Superior temporal gyrus (tissue), 1 donor: Measurements from ENCODE around the gene TNKS1BP1.

Experiments
- DNase-seq: peaks from one replicate; pipeline ENCODE4 v3.0.0-alpha.2; 2016; ENCODE audit errors: extremely low spot score

TNKS1BP1 gene

DNA sequence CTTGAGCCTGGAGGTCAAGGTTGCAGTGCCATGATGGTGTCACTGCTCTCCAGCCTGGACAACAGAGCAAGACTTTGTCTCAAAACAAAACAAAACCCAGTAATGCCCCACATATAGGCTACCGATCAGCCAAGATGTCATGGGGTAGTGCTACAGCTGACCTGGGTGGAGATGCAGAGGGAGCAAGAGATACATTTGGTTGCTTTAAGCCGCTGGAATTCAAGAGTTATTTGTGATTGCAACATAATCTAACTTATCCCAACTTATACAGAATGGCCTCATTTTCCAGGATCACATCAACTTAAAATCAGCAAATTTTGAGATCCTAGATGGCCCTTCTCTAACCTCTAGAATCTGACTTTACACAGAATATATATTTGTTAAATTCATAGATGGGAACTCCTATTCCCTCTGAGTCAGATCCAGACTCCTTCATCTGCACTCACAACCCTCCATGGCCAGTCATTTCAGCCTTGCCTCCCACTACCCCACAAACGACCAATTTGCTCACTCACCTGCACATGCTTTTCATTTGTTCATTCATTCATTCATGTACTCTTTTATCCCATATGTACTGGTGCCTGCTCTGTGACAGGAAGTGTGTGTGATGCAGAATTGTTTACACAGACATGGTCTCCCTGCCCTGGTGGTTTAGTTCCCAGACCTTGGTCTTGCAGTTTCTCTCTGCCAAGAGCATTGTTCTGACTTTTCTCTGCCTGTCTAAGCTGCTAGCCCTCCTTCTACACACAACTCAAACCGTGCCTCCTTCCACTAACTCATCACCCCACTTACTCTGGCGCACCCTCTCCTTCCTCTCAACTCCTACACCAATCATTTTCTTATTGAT is 63.6 kb downstream of the TNKS1BP1 start:
- no peak for DNase-seq

DNA sequence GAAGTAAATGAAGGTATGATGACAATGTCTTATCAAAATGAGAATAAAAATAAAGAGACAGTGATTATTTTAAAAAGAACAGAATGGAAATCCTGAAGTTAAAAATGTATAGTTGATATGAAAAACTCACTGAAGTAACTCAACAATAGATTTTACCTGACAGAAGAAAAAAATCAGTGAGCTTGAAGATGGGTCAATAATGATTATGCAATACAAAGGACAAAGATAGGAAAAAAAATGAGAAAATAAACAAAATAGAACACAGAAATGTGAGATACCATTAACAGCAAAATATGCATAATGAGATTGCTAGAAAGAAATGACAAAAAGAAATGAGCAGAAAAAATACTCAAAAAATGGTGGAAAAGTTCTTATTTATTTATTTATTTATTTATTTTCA is 68.6 kb downstream of the TNKS1BP1 start:
- DNase-seq: no peak

DNA sequence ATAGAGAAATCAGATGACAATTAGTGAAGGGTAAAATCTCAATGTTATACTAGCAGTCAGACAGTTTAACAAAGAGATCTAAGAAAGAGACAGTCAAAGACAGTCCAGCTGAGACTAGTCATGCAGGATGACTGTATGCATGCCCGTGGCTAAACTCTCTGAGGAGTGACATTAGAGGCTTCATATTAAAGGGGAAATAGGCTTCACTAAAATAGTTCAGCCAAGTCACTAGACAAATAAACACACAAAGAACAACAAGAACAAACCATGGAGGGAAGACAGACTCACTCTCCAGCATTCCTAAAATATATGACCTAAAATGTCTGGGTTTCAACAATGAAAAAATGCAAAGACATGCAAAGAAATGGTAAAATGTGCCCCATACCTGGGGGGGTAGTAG is 69.1 kb downstream of the TNKS1BP1 start:
- no peak for DNase-seq

DNA sequence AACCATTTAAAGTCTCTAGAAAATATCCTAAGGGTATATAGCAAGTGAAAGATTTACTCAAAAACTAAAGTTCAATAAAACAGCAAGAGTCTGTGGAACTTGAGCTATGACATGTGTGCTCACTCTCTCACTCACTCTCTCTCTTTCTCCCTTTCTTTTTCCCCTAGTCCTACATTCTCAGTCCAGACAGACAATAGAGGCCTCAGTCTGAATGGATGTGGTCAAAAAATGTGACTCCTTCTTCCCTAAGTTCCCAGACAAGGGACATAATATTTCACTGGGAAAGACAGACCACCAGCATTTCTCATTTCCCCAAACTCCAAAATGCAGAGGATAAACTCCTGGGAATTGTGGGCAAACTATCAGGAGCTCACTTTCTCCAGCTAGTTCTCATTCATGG is 70.1 kb downstream of the TNKS1BP1 start:
- DNase-seq: no peak

DNA sequence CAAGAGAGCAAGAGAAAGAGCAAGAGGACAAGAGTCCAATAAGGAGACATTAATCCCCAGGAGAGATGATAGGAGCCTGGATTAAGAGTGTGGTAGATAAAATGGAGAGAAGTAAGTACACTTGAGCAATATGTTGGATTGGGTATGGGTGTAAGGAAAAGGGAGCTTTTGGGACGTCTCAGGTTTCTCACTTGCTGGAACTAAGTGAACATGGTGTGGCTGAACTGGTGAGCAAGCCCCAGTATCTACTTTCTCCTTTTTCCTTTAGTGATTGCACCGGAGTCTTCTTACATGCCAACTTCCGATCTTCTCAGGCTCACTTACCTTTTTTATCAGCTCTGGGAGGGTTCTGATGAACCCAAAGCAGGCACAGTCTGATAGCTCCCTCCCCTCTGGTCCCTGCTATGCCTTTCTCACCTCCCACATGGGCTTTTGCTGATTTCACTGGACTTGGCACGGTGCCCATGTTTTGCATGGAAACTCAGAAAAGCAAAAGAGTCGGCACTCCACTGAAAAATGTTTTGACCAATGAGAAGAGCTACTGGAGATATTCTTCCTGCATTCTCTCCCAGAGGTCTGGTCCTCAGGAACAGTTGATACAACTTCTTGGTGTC is 73.2 kb downstream of the TNKS1BP1 start:
- no peak for DNase-seq

DNA sequence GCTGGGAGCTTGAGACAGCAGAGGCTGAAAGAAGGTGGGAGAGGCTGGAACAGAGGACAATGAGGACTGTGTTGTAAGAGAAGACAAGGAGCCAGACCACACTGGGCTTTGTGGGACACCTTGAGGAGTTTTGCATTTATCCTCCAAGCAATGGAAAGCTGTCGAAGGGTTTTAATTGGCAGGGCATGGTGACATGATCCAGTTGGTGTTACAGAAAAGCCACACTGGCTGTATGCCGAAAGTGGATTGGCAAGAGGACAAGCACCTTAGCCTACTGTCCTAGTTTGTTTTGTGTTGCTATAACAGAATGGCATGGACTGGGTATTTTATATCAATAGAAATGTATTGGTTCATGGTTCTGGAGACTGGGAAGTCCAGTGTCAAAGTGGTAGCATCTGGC is 73.7 kb downstream of the TNKS1BP1 start:
- DNase-seq: no peak
